ENCODE measurements around the gene RIPK3.
"Not testable (repeated sequence)": the region's sequence is repeated elsewhere in the genome, so short reads cannot be mapped to it uniquely, and the experiment has no call there.

Gene RIPK3

GRCh38 chr14:24369463-24369862, 29.7 kb upstream of the RIPK3 start:
- DNase-seq, result no peak
- no peak for ATAC-seq

DNA sequence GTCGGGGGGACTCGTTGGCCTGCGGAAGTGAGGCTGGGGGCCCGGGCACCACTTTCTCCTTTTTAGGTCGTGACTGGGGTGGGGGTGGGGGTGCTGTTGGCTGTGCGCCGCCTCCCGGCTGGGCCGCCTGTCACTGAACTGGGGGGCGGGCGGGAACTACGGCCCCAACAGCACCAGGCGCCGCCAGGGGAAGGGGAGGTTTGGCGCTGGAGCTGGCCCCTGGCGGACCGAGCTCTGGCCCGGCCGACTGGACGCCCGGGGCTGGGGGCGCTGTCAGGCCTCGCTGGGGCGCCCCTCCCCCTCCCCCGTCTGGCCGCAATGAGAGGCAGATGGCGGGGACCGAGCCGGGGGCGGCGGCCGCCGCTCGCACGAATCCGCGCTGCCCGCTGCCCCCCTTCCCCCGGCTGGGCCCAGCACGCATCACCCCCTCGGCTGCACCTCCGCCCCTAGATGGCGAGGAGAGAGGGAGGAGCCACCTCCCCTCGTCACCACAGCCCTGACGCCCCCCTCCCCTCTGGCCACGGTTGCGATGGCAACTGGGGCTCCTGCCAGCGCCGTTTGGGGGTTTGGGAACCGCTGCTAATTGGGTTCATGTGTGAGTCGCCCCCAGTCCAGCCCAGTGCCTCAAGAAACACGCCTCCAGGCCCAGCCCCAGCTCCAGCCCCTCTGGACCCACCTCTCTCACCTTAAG, 28.9 kb upstream of the RIPK3 start:
- DNase-seq, result peak; percentile 42
- ATAC-seq, result no peak

- no peak for ATAC-seq
- DNase-seq, result no peak
Observed at GRCh38 chr14:24368212-24368561, 28.4 kb upstream of the RIPK3 start.

DNA sequence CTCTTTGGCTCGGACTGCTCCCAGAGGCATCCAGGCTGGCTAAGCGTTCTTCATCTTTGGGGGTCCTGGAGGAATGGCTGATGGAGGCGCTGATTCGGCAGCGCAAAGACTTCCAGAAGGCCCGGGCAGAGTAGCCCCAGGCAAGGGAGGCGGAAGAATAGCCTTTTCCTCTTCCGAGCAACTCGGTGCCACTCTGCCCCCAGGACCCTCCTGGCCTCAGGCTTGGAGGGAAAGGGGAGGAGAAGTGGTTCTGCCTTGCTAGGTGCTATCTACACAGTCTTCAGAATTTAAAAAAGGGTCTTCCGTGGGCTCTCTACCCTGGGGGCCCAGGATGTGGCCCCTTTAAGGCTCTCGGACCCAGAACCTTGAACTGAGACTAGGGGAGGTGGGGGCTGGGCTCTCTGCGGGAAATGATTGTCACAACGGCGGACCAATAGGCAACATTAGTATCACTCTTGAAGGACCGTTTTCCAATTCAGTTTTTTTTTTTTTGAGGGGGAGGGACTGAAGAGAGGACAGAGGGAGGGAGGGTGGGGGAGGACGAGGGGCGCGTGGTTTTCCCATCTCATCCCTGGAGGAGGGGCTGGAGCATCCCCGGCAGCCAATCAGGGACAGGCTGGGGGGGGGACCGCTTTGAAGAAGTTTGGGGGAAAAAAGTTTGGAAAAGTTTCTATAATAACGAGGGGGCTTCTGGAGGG, 27.9 kb upstream of the RIPK3 start, which contains the start of gene NFATC4:
NFATC4 (plus strand) TSS at position 671 of the 698 bp plus-strand sequence. CDS start 157 bp downstream, outside the sequence.
- ATAC-seq (no peak), DNase-seq (peak; percentile 50)

- ATAC-seq (peak; percentile 24), DNase-seq (peak; percentile 66)
Observed at GRCh38 chr14:24366721-24367513, 27.1 kb upstream of the RIPK3 start.

- ATAC-seq, result no peak
Observed at GRCh38 chr14:24366413-24366720, 26.6 kb upstream of the RIPK3 start.

DNA sequence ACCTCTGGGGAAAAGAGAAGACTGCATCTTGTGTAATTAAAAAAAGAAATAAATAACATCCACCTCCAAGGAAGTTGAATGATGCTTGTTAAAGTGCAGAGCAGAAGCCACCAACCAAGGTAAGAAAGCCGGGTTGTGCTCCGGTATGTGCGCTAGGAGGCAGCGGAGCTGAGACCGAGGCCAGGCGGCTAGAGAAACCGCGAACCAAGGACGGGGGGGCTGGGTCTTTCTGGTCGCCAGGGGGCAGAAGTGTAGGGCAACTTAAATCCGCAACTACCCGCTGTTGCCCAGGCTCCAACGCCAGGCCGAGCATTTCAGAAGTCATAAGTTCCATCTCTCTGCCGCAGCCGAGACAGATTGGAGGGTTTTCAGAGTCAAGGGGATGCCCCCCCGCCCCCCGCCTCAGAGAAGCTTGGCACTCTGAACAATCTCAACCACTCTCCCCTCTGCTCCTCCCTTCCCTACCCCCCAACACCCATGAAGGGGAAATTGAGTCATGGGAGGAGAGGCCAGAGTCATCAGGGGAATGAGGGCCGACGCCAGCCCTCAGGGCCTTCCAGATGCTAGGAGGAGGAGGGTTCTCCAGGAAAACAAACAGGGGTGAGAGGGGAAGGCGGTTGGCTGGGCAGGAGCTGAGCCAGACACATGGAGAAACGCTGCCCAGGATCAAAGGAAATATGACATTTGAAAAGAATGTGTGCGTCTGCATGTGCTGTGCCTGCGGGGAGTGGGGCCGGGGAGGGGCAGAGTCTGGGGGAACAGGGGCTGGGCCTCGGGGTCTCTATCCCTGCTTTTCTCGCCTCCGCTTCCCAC, 26.0 kb upstream of the RIPK3 start:
- DNase-seq (peak; percentile 82), ATAC-seq (peak; percentile 83)

More at GRCh38 chr14:24366413-24366720, 26.6 kb upstream of the RIPK3 start:
- no peak for DNase-seq

DNA sequence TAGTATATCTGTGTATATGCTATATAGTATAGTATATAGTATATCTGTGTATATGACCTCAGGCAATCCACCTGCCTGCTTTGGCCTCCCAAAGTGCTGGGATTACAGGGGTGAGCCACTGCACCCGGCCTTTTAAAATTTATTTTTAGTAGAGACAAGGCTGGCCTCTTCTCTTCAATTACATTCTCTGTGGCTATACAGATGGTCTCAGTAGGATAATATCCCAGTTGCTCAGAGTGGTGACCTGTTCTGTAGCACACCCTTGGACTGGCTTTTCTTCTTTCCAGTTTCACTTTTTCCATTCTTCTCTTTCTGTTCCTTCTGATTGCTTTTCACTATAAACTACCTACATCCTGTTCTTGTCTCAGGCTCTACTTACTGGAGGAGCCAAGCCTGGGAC, 25.1 kb upstream of the RIPK3 start:
- ATAC-seq, result no peak
- no peak for DNase-seq

- ATAC-seq (no peak), DNase-seq (no peak)
Observed at GRCh38 chr14:24363401-24363800, 23.6 kb upstream of the RIPK3 start.

GRCh38 chr14:24362241-24362960, 22.6 kb upstream of the RIPK3 start:
- DNase-seq (no peak), ATAC-seq (no peak)

DNA sequence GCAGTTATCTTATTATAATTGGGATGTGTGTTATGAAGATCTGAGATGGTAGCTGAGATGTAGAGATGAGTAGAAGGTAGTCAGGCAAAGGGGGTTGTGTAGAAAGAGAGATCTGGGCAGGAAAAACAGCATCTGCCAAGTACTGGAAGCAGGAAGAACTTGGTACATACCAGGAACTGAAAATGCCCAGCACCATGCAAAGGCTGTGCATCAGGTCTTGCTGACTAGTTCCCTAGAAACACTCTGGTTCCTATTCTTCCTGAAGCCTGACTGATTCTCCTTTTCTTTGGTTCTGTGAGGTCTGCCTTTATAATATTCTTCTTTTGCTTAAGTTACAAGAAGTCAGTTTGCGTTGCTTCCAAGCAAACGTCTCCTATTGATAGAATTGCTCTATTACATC, 21.5 kb upstream of the RIPK3 start:
- ATAC-seq, result no peak

GRCh38 chr14:24360281-24360680, 20.5 kb upstream of the RIPK3 start:
- ATAC-seq, result no peak
- no peak for DNase-seq

More for the DNA sequence above, 21.5 kb upstream of the RIPK3 start:
- DNase-seq, result no peak

DNA sequence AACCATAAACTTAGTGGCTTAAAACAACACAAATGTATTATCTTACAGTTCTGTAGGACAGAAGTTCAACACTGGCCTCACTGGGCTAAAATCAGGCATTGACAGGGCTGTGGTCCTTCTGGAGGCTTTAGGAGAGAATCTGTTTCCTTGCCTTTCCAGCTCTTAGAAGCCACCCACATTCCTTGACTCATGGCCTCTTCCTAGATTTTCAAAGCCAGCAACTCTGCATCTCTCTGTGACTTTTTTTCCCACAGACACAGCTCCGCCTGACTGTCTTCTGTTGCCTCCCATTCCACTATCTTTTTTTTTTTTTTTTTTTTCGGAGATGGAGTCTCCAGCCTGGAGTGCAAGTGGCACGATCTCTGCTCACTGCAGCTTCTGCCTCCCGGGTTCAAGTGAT, 16.4 kb upstream of the RIPK3 start:
- ATAC-seq (no peak), DNase-seq (no peak)

GRCh38 chr14:24355009-24355408, 15.2 kb upstream of the RIPK3 start:
- DNase-seq (no peak), ATAC-seq (no peak)

DNA sequence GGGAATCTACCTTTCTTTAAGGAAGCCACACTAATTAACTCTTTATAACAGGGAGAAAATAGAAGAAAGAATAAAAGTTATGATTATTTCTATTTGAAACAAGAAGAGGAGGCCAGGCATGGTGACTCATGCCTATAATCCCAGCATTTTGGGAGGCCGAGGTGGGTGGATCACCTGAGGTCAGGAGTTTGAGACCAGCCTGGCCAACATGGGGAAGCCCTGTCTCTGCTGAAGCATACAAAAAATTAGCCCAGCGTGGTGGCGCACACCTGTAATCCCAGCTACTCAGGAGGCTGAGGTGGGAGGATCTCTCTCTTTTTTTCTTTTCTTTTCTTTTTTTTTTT, 14.7 kb upstream of the RIPK3 start:
- not testable (repeated sequence) for ATAC-seq, DNase-seq

GRCh38 chr14:24353559-24354481, 14.0 kb upstream of the RIPK3 start:
- no peak for ATAC-seq
- DNase-seq, result no peak

GRCh38 chr14:24351517-24351916, 11.7 kb upstream of the RIPK3 start:
- no peak for DNase-seq
- ATAC-seq, result no peak

- no peak for ATAC-seq
Observed at GRCh38 chr14:24349742-24350141, 10.0 kb upstream of the RIPK3 start.

GRCh38 chr14:24348186-24348585, 8.4 kb upstream of the RIPK3 start:
- DNase-seq (no peak), ATAC-seq (no peak)

More at GRCh38 chr14:24349742-24350141, 10.0 kb upstream of the RIPK3 start:
- no peak for DNase-seq

DNA sequence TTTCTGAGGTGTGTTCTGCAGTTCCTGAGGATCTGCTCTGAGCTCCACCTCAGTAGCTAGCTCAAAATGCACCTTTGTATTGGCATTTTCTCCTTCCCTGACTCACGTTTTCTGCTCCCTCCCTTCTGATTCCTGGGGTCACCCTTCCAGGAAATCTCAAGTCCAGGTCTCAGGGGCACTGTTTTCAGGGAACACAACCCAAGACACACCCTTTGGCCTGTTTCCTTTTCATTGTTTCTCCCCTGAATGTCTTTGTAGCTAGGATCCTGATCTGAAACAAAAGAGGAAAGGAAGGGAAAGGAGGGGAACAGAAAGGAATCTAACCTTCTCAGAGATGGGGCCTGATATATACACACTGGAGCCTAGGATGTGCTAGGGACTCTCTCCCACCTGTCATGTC, 7.3 kb upstream of the RIPK3 start:
- no peak for DNase-seq

More for the DNA sequence above, 7.3 kb upstream of the RIPK3 start:
- no peak for ATAC-seq

All from stimulated activated naive CD8-positive, alpha-beta T cell treated with anti-CD3 and anti-CD28 coated beads, Interleukin-15, Interleukin-2, amounts not matched to agents 100 U/mL and 50 U/mL, for 24 hours (primary cell).